HUES48 (cell line): Measurements from ENCODE around the gene LAPTM5.

Experiments used
- H3K27ac ChIP-seq: one replicate; pipeline ENCODE4 v1.7.0; 2013; ENCODE audit warnings: low read depth, low read length, inconsistent platforms
- H3K27me3 ChIP-seq: 2 replicates; pipeline ENCODE4 v1.6.1; 2013; ENCODE audit warnings: mild to moderate bottlenecking, low read length; ENCODE audit not compliant: control insufficient read depth, insufficient read depth
- H3K36me3 ChIP-seq: 2 replicates; pipeline ENCODE4 v1.6.1; 2013; ENCODE audit warnings: low read length; ENCODE audit not compliant: control insufficient read depth, insufficient read depth
- H3K4me1 ChIP-seq: 2 replicates; pipeline ENCODE4 v1.6.1; 2013; ENCODE audit warnings: mild to moderate bottlenecking, low read length; ENCODE audit not compliant: control insufficient read depth, insufficient read depth
- H3K4me3 ChIP-seq: 2 replicates; pipeline ENCODE4 v1.5.1; 2013; ENCODE audit warnings: mild to moderate bottlenecking, low read depth, low read length
- H3K9ac ChIP-seq: 2 replicates; pipeline ENCODE4 v1.6.1; 2013; ENCODE audit warnings: mild to moderate bottlenecking, low read depth, low read length, moderate library complexity
- H3K9me3 ChIP-seq: 2 replicates; pipeline ENCODE4 v1.6.1; 2013; ENCODE audit warnings: low read length; ENCODE audit not compliant: control insufficient read depth, insufficient read depth

LAPTM5 gene

DNA sequence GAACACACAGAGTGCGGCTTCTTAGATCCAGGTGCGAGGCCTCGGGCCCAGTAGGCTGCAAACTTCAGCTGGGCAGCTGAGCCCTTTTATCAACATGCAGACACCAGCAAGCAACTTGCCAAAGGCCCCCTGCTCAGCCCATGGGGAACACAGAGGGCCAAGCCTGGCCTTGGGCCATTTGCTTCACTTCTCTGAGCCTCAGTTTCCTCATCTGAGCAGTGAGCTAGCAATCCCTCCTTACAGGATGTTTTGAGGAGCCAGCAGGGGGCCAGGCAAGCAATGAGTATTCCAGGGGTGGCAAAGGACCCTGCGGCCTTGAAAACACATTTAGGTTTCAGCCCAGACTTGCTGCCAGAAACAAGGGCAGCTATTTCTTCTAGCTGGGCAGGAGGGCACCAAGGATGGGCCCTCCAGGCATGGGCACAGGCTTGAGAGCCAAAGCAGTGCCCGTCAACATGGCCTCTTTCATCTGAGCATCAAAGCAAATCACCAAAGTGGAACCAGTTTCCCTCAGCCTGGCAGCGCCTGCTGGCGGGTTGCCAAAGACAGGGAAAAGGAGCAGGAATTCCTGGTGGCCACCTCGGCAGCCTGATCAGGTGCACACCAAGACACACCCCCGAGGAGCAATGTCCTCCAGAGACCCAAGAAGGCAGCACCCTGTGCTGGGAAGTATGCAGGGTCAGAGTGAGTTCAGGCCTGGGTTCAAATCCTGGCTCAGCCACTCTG lies 35.6 kb downstream of the LAPTM5 start:
- H3K4me1 ChIP-seq = no peaks in the 10 kb centered on the region; the same call in 1 of the 2 replicates
- H3K36me3 ChIP-seq = no peaks in the 10 kb centered on the region
- H3K9me3 ChIP-seq = no peaks in the 10 kb centered on the region
- H3K27me3 ChIP-seq = no peaks in the 10 kb centered on the region
- no peak overlapping the region for H3K4me3 ChIP-seq
- H3K27ac ChIP-seq = no peak overlapping the region
- no peak overlapping the region for H3K9ac ChIP-seq

DNA sequence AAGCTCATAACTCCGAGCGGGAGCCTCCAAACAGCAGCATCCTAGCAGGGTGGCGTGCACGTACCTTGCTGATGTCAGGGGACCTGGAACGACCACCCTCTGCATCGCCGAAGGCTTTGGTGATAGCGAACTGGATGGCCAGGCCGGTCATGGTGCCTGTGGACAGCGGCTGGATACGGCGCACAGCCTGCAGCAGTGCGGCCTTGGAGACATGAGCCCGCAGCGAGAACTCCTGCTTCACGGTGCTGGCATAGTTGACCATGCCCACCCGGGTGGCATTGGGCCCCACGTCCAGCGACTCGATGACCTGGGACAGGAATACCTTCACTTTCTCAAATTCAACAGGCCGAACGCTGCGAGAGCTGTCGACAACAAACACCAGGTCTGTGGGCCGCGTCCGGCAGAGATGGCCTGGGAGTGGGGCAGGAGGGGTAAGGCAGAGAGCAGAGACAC lies 36.2 kb downstream of the LAPTM5 start:
- H3K36me3 ChIP-seq = no peaks in the 10 kb centered on the region
- H3K4me1 ChIP-seq = no peaks in the 10 kb centered on the region; the same call in 1 of the 2 replicates
- no peak overlapping the region for H3K9ac ChIP-seq
- H3K9me3 ChIP-seq = no peaks in the 10 kb centered on the region
- H3K4me3 ChIP-seq = no peak overlapping the region
- no peaks in the 10 kb centered on the region for H3K27me3 ChIP-seq
- H3K27ac ChIP-seq = no peak overlapping the region

DNA sequence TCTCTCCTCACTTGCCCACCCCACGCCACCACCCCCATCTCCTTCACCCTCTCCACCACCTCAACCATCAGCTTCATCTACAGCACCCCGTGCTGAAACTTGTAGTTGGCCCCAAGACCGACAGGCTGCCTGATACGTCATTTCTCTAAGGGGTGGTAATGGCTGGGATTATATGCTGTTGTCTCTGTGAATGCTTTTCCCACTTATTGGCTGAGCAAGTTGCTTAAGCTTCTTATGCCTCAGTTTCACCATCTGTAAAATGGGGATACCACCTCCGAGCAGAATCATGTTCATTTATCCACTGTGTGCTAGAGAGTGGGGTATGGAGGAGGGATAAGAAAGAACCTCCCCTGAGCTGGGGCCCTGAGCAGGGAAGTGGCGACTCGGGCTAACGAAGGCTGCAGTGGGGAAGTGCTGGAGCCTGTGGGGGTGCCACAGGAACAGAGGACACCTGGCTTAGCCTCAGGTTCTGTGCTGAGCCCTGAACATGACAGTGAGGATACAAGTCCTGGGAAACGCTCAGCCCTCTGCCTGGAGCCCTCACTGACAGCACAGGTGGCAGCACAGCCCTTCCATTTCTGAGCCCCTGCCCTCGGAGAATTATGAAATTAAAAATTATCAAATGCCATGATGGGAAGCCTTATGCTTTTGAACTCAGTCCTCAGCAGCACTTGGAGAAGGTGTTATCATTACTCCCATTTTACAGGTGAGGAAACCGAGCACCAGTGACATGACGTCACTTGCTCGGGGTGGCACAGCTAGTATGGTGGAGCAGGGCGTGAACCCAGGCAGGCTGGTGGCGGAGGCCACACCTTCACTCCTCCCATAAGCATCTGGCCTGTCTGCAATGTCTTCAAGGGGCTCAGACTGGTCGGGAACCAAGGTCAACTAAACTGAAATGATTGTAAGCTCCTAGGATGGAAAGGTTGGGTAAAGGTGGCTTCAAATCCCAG lies 37.0 kb downstream of the LAPTM5 start:
- Histone ChIP-seq H3K36me3 (no peaks in the 10 kb centered on the region), H3K27ac (no peak overlapping the region), H3K9ac (no peak overlapping the region), H3K27me3 (no peaks in the 10 kb centered on the region), H3K9me3 (no peaks in the 10 kb centered on the region; the same call in 1 of the 2 replicates), H3K4me3 (no peak overlapping the region), H3K4me1 (no peaks in the 10 kb centered on the region; the same call in 1 of the 2 replicates)

DNA sequence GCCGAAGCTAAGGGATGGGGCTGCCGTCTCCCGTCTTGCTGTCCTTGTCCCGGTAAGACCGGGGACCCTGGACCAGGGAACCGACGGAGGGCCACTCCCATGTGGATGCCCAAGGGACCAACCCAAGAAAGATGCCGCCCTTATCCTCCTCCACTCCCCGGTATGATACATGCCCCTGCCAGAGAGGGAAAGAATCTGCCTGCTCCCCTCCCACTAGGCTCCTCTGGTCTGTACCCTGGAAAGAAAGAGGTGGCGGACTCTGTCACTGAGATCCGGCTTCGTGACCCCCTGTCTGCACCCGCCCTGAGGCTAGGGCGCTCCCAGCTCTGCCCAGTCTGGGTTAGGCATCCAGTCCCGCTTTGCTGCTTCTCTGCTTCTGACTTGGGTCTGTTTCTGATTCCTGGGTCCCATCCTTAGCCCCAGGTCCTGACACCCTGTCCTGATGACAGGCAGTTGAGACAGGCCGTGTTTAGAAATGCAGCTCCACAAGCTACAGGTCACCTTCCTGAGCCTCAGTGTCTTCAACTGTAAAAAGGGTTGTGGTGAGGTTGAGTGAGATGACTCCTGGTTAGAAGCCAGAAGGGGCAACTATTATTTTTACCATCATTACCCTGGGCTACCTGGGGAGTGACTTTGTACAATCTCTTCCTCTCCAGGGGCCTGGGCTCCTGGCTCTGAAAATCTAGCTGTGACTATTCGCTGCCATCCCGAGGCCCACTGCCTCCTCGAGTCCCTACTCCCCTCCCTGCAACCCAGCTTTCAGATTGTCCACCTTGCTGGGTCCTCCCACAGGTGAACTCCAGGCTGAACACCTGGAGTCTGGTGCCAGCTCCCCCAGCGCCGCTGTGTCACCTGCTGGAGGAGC lies 37.9 kb downstream of the LAPTM5 start:
- Histone ChIP-seq H3K4me1 (no peaks in the 10 kb centered on the region; the same call in 1 of the 2 replicates), H3K9me3 (peaks cover 3% of the 10 kb centered on the region; the same call in 1 of the 2 replicates), H3K9ac (no peak overlapping the region), H3K27ac (no peak overlapping the region), H3K27me3 (no peaks in the 10 kb centered on the region), H3K36me3 (no peaks in the 10 kb centered on the region), H3K4me3 (no peak overlapping the region)

DNA sequence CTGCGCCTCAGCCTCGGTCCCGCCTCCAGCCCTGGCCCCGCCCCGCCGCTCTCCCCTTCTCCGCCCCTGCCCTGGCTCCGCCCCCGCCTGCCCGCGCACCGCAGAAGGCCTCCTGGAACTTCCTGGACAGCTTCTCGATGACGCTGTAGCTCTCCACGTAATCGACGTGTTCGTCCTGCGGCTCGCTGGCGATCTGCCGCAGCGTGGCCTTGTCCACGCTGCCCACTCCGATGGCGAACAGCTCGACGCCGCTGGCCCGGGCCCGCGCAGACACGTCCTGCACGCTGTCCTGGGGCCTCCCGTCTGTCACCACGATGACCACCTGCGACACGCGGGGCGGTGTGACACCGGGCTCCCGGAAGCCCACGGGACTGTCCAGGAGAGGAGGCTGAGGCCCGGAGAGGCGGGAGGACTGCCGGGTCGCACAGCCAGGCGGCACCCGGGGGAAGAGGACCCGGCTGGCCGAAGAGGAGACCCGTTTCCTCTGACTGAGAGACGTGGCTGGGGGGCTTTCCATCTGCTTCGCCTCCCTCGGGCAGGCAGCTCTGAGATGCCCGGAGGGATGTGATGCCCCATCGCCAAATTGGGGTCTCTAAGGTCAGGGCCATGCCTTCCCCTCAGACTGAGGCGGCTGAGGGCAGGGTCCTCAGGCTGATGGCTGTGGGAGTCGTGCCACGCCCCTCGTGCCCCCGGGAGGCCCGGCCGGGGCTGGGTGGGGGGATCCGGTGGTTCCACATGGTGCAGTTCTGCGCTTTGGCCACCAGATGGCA lies 38.8 kb downstream of the LAPTM5 start:
- Histone ChIP-seq H3K36me3 (no peaks in the 10 kb centered on the region), H3K27me3 (no peaks in the 10 kb centered on the region), H3K27ac (peak overlapping the region; percentile 57), H3K9ac (no peak overlapping the region), H3K9me3 (peaks cover 3% of the 10 kb centered on the region; the same call in 1 of the 2 replicates), H3K4me1 (no peaks in the 10 kb centered on the region; the same call in 1 of the 2 replicates), H3K4me3 (peak overlapping the region; percentile 82)

DNA sequence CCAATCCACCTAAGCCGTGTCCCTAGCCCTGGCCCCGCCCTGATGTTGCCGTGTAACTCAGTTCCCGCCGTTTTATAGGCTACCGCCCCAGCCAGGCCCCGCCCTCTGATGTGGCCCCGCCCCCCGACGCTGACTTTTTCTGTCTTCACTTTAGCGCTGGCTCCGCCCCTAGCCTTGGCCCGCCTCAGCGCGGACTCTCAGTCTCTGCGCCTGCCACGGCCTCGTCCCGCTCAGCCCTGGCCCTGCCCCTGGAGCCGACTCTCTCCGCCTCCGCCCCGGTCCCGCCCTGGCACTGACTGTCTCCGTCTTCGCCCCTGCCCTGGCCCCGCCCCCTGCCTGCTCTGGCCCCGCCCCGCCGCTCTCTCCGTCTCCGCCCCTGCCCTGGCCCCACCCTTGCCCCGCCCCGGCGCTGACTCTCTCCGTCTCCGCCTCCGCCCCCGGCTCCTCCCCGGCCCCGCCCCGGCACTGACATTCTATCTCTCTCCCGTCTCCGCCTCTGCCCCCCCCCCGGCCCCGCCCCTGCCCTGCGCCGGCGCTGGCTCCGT lies 39.4 kb downstream of the LAPTM5 start:
- peaks cover 3% of the 10 kb centered on the region; the same call in 1 of the 2 replicates for H3K9me3 ChIP-seq
- no peaks in the 10 kb centered on the region for H3K4me1 ChIP-seq
- H3K27me3 ChIP-seq = no peaks in the 10 kb centered on the region
- H3K36me3 ChIP-seq = no peaks in the 10 kb centered on the region
- peak overlapping the region; percentile 65; the same call in 1 of the 2 replicates for H3K4me3 ChIP-seq
- H3K9ac ChIP-seq = no peak overlapping the region
- peak overlapping the region; percentile 61 for H3K27ac ChIP-seq

DNA sequence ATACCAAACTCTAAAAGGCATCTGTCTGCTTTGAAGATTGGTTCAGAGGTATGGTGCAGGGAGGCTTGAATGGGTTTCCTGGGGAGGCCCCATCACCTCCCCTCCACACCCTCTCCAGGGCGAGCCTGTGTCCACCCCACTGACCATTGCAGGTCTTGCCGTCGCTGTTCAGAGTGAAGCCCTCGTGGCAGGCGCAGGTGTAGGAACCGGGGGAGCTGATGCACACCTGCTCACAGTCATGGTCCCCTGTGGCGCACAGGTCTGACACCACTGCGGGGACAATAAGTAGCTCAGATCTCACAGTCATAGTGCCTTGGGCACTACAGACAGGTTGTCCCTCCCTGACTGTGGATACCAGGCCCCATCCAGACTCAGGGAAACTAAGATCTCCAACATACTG lies 40.9 kb downstream of the LAPTM5 start:
- Histone ChIP-seq H3K4me3 (no peak overlapping the region), H3K27ac (no peak overlapping the region), H3K36me3 (no peaks in the 10 kb centered on the region), H3K9me3 (peaks cover 3% of the 10 kb centered on the region; the same call in 1 of the 2 replicates), H3K9ac (no peak overlapping the region), H3K27me3 (no peaks in the 10 kb centered on the region), H3K4me1 (no peaks in the 10 kb centered on the region)

DNA sequence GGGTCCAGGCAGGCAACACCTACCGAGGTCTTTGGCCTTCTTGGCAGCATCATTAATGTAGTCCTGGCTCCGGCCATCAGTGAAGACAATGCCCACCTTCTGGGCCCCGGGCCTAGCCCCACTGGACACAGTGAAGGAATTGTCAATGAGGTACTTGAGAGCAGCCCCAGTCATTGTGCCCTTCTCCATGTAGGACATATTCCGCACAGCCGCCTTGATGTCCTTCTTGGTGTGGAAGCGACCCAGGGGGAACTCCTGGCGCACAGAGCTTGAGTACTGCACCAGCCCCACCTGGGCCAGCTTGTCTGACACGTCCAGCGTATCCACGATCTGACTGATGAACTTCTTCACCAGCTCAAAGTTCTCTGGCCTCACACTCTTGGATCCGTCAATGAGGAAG lies 41.7 kb downstream of the LAPTM5 start:
- no peaks in the 10 kb centered on the region for H3K27me3 ChIP-seq
- no peak overlapping the region for H3K27ac ChIP-seq
- H3K9me3 ChIP-seq = peaks cover 3% of the 10 kb centered on the region; the same call in 1 of the 2 replicates
- H3K36me3 ChIP-seq = no peaks in the 10 kb centered on the region
- H3K9ac ChIP-seq = no peak overlapping the region
- no peaks in the 10 kb centered on the region for H3K4me1 ChIP-seq
- no peak overlapping the region for H3K4me3 ChIP-seq

DNA sequence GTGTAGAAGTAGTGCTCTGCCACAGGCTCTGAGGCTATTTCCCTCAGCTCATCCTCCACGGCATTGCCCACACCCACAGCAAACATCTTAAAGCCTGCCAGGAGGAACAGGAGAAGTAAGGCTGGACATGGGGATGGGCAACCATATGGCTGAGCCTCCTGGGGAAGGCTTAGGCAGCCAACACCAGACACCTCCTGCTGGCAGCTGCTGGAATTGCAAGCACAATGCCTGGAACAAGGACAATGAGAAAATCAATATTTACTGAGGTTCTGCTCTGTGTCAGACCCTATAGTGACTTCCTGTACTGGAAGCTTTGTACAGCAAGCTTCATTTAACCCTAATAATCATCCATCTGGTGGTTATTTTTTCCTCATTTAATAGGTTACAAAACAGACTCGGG lies 42.4 kb downstream of the LAPTM5 start:
- Histone ChIP-seq H3K36me3 (no peaks in the 10 kb centered on the region), H3K4me1 (no peaks in the 10 kb centered on the region), H3K27me3 (no peaks in the 10 kb centered on the region), H3K27ac (no peak overlapping the region), H3K4me3 (no peak overlapping the region), H3K9ac (no peak overlapping the region), H3K9me3 (peaks cover 3% of the 10 kb centered on the region; the same call in 1 of the 2 replicates)
